ENCODE measurements around the gene ABI1.

ABI1 gene

GRCh38 chr10:26854524-26854923 is 6.2 kb downstream of the ABI1 start:
- no peak for DNase-seq (ENCODE audit: low spot score)

- no peak for DNase-seq (ENCODE audit: low spot score)
Observed at GRCh38 chr10:26844396-26844975, 16.3 kb downstream of the ABI1 start.

GRCh38 chr10:26843736-26844135 is 17.0 kb downstream of the ABI1 start:
- no peak for DNase-seq (ENCODE audit: low spot score)

- no peak for DNase-seq (ENCODE audit: low spot score)
Observed at GRCh38 chr10:26841733-26842317, 18.9 kb downstream of the ABI1 start.

GRCh38 chr10:26840938-26841732 is 19.6 kb downstream of the ABI1 start:
- no peak for DNase-seq (ENCODE audit: low spot score)

- no peak for DNase-seq (ENCODE audit: low spot score)
Observed at GRCh38 chr10:26839966-26840627, 20.7 kb downstream of the ABI1 start.

- no peak for DNase-seq (ENCODE audit: low spot score)
Observed at GRCh38 chr10:26837139-26837538, 23.6 kb downstream of the ABI1 start.

- DNase-seq (ENCODE audit: low spot score): no peak
Observed at GRCh38 chr10:26835025-26835424, 25.7 kb downstream of the ABI1 start.

- DNase-seq (ENCODE audit: low spot score): no peak
Observed at GRCh38 chr10:26832960-26833359, 27.8 kb downstream of the ABI1 start.

- no peak for DNase-seq (ENCODE audit: low spot score)
Observed at GRCh38 chr10:26831936-26832335, 28.8 kb downstream of the ABI1 start.

GRCh38 chr10:26829810-26830515 is 30.8 kb downstream of the ABI1 start:
- no peak for DNase-seq (ENCODE audit: low spot score)

- DNase-seq (ENCODE audit: low spot score): no peak
Observed at GRCh38 chr10:26824015-26824690, 36.6 kb downstream of the ABI1 start.

- DNase-seq (ENCODE audit: low spot score): no peak
Observed at GRCh38 chr10:26821699-26822570, 38.8 kb downstream of the ABI1 start.

- no peak for DNase-seq (ENCODE audit: low spot score)
Observed at GRCh38 chr10:26815500-26815899, 45.3 kb downstream of the ABI1 start.

GRCh38 chr10:26810435-26811026 is 50.2 kb downstream of the ABI1 start:
- no peak for DNase-seq (ENCODE audit: low spot score)

- DNase-seq (ENCODE audit: low spot score): no peak
Observed at GRCh38 chr10:26809973-26810372, 50.8 kb downstream of the ABI1 start.

GRCh38 chr10:26807532-26807931 is 53.2 kb downstream of the ABI1 start:
- no peak for DNase-seq (ENCODE audit: low spot score)

- DNase-seq (ENCODE audit: low spot score): no peak
Observed at GRCh38 chr10:26806557-26806956, 54.2 kb downstream of the ABI1 start.

- DNase-seq (ENCODE audit: low spot score): no peak
Observed at GRCh38 chr10:26805567-26806245, 55.1 kb downstream of the ABI1 start.
